ENCODE measurements around the gene NELL1.

- TF ChIP-seq CTCF (IDR thresholded peaks at IDR 0.05; ENCODE audit: poor library complexity), result no peak
- no peak for TF ChIP-seq EZH2 (IDR thresholded peaks at IDR 0.05; ENCODE audit: borderline replicate concordance)
Measured at GRCh38 chr11:21401496-21401895, 732.1 kb downstream of the NELL1 start.

Measured in hepatocyte (in vitro differentiated cells).